HL-60/S4 treated with retinoic acid at 250 ng/mL for 4 days and 3 days (cell line): ENCODE measurements around the gene RBM39.
"Not testable (repeated sequence)": the region's sequence is repeated elsewhere in the genome, so short reads cannot be mapped to it uniquely, and the experiment has no call there.

ENCODE experiments used
- in situ Hi-C: fragments of 300-500 bp; cut with MboI; formaldehyde crosslinking; loops from 2 replicates; pipeline ENCODE4 v1.7.0; 2022; ENCODE audit warnings: low sequenced_read_pairs

The RBM39 gene

DNA sequence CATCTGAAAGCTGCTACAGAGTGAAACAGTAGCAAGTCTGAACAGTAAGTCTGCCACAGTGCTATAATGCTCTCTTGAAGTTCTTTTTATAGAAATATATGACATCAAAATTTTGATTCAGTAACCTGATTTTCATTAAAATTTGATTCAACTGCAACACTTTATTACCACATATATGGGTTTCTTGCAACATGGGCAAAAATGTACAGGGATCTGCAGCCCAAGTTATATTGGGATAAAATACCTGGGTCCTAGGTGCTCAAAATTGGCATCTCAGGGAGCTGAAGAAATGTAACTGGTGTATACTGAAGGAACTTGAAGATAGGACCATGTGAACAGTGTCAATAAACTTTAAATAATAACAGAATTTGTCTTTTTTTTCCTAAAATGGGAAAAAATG is 32.0 kb downstream of the RBM39 start:
- in situ Hi-C loops = no loop called here

DNA sequence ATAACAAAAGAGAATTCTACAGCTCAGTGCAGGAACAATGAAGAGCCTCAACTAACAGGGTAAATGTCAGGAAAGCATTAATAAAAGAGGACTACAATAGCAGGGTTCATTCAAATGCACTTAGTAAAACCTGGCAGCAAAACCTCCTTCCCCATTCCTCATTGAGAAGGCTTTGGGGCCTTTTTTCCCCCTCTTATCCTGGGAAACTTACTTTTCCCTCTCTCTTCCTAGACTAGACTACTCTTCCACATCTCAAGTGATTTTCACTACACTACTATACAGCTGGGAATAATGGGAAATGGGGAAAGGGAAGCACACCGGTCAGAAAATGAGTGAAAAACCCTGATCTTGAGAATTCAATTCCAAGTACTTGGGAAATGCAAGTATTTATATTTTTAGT is 32.8 kb downstream of the RBM39 start:
- in situ Hi-C loops = no loop called here

DNA sequence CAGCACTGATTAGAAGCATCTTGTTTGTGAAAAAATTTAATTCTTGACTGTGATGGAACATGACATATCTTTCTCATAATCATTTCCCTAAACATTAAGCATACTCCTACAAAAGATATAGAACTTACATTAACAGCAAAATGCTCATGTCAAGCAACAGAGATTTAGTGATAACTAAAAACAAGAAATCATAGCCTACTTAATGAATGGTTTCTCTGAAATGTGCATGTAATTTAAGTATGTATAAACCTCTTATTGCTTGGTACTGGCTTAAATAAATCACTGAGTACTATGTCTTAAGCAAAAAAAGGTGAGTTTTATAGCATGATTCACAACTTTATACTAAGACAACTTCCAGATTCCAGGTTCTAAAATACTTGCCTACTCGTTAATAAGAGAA is 33.6 kb downstream of the RBM39 start:
- in situ Hi-C loops = no loop called here

DNA sequence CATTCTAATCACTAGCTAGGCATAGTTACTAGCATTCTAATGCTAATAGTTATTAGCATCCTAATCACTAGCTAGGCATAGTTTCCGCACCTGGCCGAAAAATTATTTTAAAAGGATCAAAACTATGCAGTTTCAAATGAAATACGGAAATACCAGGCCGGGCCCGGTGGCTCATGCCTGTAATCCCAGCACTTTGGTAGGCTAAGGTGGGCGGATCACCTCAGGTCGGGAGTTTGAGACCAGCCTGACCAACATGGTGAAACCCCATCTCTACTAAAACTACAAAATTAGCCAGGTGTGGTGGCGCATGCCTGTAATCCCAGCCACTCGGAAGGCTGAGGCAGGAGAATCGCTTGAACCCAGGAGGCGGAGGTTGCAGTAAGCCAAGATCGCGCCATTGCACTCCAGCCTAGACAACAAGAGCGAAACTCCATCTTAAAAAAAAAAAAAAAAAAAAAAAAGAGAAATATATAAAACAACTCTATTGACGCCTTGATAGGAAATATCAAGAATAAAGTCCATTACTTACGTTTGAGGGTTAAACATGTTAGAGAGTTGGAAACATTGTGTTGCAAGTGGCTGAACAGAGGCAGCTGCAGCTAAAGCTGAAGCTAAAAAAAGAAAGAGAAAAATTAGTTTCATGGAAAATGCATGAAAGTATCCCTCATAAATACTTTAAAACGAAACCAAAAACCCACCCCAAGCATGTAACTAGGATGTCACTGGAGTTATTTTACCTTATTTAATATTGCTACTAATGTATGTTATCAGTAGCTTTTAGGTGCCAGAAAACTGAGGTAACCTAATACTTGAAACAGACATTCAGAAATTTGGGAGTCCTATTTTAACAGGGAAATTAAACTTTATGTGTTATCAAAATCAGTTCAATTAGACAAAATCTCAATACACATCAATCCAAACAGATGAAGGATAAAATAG is 35.2 kb downstream of the RBM39 start:
- in situ Hi-C loops = not testable (repeated sequence)

DNA sequence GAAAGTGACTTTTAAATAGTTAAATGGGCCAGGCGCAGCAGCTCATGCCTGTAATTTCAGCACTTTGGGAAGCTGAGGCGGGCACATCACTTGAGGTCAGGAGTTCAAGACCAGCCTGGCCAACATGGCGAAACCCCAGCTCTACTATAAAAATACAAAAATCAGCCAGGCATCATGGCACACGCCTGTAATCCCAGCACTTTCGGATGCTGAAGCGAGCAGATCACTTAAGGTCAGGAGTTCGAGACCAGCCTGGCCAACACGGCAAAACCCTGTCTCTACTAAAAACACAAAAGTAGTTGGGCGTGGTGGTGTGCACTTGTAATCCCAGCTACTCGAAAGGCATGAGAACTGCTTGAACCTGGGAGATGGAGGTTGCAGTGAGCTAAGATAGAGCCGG is 36.2 kb downstream of the RBM39 start:
- in situ Hi-C loops = not testable (repeated sequence)

DNA sequence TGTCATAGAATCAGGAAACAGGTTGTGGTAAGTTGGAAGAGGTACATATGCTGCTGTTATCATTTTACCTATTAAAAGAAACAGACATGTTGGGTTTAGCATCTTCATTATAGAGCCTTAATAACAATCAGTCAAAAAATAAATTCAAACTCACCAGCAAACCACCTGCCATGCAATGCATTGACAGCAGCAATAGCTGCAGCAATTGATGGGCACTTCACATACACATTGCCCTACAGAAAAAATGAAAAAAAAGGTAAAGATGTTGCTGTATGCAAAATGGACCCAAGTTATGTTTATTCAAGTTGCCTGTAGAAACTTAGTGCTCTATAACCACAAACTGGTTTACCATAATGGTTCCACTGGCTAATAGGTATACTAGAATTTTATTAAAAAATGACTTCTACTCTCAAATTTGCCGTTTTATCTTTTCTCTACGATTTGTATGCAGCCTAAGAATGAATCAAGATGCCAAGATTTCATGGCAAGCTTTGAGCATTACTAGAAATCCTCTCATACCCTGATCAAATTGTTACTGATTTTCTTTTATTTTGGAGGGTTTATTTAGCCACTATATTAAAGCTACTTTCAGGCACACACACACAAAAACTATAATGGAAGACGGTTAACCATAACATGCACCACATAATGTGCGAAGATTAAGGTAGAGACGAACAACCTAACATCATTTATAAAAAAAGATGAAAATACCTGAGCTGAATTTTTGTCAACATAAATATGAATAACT is 37.4 kb downstream of the RBM39 start:
- in situ Hi-C loops = no loop called here

DNA sequence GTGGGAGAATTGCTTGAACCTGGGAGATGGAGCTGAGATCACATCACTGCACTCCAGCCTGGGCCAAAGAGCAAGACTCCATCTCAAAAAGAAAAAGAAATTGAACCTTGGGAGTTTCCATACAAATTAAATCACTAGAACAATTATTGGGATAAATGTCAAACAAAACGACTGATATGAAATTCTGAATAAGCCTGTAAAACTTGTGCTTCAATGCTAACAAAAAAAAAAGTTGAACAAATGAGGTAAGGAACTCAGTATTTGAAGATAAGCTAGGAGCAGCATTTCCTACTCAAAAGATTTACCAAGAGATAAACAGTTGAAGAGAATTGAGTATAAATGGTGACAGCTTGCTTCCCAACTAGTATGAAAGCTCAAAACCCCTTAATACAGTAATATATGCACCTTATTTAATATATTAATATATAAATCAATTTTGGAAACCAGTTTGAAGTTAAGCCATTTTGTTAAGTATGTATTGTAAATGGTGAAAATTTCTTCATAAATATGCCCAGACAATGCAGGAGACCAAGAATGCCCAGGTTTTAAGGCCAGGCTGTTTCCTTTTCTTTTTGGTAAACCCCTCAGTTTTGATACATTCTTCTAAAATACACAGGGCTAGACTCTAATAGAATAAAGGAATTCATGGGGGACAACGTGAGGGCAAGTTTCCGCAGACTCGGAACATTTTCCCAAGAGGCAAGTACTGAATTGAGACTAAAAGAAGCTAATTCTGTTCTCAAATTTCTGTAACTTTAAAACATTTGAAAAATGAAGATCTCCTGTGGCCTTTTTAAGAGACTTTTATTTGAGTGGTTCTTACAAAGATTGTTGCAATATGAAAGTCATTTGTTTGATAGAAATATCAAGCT is 39.0 kb downstream of the RBM39 start:
- in situ Hi-C loops = no loop called here

DNA sequence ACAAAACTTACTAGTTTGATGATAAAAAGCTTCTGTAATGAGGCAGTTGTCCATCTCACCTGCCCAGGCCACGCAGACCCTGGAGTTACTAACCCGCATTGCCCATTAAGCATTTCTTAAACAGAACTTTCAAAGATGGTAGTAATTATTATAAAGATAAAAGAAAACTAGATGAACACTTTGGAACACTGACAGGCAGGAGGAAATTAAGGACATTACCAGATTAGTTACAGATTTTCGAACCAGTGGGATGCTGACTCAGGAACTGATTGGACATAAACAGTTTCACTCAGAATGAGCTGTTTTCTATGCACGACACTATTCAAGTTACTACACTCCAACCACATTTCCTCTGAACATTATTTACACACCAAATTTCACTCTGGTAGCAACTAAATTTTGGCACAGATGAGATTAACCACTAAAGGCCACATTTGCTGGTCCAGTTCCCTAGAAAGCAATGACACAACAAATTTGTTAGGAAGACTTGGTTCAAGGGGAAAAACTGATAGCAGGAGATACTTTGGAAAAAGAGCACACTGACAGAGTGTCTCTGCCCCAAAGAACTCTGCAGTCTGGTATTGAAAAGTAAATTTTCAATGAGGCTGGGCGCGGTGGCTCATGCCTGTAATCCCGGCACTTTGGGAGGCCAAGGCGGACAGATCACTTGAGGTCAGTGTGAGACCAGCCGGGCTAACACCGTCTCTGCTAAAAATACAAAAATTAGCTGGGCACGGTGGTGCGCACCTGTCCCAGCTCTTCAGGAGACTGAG is 39.8 kb downstream of the RBM39 start:
- in situ Hi-C loops = no loop called here

DNA sequence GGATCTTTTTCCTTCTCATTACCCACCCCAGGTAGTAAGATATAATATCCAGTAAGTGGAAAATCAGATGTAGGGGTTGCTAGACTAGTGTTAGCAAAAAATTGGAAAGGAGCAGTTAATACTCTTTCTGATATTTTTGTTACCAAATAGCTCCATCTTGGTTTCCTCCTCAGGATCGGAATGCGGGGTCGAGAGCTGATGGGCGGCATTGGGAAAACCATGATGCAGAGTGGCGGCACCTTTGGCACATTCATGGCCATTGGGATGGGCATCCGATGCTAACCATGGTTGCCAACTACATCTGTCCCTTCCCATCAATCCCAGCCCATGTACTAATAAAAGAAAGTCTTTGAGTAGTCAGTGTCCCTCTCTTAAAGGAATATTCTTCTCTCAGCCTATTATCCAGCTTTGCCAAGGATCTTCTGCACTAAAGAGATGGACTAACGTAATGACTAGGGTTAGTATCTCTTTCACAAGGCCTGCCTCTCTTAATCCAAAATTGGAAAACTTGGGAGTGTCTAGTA is 41.4 kb downstream of the RBM39 start:
- in situ Hi-C loops = no loop called here

DNA sequence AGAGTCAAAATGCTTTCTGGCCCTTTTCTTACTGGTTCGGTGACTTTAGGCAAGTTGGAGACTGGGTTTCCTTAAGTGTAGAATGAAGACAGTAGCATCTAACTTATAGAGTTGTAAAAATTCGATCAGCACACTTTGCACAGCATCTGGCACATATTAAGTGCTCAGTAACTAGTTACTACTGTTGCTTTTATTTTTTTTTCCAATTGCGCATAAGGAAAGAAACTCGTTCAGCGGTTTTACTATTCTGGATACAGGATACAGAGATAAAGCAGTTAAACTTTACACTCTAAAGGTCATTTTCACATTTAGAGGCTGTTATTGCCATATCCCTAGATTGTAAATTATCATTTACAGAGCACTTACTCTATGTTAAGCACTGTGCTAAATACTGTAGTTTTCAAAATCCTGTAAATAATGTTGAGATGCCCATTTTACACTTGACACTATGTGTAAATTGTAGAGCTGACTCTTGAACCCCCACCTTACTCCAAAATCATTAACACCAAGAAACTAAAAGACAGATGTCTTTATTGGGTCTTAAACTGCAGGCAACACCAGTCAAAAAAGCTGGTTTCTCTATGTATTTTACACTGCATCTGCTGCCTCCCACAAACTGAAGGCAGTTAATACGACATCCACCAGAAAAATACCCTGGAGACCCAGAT is 42.0 kb downstream of the RBM39 start:
- in situ Hi-C loops = no loop called here

DNA sequence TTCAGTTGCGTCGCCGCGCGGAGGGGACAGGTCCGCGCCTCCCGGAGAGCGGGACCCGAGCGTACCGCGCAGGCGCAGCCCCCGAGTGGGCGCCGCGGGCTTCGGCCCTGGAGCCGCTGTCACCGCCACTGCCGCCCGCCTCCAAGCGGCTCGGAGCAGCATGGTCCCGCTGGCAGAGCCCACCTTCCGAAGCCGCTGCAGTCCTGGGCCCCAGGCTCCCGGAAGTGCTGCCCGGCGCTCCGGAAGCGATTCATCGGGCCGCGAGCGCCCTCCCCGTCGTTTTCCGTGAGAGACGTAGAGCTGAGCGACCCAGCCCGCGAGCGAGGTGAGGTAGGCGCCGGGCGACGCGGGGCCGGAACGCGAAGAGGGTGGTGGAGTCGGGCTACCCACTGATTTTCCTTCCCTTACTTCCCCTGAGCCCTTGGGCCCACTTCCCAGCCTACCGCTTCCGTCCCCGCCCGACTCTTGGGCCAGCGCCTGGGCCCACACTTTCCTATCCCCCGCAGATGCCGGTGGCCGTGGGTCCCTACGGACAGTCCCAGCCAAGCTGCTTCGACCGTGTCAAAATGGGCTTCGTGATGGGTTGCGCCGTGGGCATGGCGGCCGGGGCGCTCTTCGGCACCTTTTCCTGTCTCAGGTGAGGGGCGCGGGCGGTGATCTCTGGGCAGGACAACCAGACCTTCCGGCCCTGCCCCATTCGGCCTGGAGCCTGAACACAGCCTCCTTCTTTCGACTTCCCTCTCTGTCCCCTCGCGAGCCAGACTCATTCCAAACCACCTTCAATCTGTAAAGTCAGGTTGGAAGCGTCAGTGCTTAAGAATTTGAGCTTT is 42.7 kb downstream of the RBM39 start, which contains the start of the genes NFS1 and ROMO1:
NFS1 (minus strand) TSS at position 226 of the 830 bp plus-strand sequence; CDS start at position 162, 64 bp downstream.
ROMO1 (plus strand) TSS at position 279 of the 830 bp plus-strand sequence; CDS start at position 507, 228 bp downstream.
- in situ Hi-C loops = no loop called here

DNA sequence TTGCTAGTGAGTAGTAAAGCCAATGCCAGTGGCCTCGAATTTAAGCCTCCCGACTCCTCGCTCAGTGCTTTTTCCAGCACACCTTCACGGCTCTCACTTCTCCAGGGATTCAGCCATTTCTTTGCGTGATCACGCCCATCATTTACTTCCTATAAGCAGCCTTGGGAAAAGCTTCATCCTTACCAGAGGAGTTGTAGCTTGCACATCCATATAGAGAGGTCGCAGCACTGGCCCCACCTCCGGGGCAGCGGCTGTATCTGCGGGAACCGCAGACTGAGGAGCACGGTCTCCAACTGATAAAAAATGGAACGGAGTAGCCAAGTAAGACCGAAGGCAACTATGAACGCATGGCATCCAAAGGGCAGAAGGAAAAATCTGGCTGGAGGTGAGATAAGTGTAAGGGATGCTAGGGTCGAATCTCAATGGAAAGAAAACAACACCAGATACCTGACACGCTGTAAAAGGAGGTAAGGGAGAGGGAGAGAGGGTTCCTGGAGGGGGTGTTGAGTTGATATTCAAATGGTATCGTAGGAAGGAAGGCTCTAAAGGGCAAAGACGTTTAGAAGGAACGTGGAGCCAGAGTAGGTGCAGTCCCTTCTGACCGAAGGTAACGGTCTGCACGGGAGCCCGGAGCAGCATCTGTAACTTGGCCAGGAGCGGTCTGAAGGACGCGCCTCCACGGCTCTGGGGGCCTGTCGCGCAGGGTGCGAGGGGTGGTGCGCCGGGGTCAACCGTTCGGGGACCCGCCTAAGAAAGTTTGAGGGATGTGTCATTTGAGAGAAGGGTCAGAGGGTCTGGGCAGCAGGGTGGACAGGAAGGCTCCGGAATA is 43.5 kb downstream of the RBM39 start:
- in situ Hi-C loops = no loop called here

DNA sequence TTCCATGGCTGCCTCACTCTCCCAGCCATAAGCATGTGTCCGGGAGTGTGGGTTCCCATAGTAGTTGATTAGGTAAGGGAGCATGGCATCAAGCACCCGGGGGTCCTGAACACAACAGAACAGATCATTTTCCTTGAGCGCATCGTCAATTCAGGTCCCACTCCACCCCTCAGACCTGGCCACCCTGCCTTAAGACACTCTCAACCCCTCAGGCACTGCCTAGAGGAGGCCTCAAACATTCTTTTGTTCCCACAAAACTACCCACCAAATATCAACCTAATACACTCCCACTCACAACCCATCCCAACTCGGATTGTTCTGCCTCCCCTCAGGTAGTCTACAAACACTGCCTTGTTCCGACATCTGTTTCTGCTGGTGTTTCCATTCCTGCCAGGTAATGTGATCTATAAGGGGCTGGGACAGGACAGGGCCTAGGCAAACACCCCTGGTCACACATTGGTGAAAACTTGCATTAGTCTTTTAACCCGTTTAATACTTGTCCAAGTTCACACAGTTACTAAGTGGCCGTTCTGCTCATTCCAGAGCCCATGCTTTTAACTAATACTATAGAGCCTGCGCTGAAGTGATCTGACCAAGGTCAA is 44.3 kb downstream of the RBM39 start:
- in situ Hi-C loops = no loop called here

DNA sequence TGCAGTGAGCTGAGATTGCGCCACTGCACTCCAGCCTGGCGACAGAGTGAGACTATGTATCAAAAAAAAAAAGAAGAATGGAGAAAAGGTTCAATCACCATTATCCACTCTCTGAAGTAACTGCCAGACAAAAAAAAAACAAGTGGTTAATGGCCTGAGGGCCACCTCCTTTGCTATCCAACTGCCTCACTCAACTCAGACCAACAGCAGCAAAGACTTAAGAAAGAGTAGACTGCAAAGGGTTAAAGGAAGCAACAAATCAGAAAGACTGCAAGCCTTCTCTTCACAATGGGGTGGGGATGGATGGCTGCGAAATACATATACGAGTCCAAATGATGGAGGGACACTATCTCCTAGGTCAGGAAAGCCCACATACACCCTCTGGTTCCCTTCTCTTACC is 46.1 kb downstream of the RBM39 start:
- in situ Hi-C loops = no loop called here

DNA sequence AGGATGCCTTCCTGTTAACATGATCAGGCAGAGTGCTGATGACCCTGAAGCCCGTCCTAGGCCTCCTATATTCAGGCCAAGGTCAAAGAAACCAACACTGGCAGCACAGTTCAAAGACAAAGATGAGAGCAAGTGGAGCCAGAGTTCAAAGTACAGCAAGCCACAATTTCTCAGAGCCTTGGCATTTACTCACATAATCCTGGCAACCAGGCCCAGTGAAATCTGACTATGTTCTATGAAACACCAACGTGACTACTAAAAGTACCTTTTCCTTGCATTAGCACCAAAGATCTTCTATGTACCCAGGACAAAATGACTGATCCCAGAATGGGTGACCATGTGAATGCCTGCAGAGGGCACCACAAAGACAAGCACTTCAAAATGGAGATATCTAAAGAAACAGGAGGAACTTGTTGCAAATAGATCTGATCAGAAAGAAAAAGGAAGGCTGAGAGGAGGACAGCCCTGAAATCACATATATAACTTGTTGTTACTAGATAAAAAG is 46.8 kb downstream of the RBM39 start:
- in situ Hi-C loops = no loop called here

DNA sequence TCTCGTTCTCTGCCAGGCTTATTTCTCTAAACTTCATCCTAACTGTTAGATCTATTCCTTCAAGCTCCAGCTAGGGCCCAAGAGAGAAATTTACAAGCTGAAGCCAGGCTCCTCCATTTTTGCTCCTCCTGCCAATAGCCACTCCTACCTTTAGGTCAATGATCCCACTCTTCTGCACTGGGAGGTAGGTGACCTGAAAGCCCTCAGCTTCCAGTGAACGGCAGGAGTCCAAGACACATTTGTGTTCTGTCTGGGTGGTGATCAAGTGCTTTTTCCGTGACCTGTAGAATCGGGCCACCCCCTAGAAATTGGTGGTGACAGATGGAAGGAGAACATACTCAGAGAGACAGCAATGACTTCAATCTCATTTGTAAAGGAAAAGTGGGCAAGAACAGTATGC is 51.8 kb downstream of the RBM39 start:
- in situ Hi-C loops = no loop called here

DNA sequence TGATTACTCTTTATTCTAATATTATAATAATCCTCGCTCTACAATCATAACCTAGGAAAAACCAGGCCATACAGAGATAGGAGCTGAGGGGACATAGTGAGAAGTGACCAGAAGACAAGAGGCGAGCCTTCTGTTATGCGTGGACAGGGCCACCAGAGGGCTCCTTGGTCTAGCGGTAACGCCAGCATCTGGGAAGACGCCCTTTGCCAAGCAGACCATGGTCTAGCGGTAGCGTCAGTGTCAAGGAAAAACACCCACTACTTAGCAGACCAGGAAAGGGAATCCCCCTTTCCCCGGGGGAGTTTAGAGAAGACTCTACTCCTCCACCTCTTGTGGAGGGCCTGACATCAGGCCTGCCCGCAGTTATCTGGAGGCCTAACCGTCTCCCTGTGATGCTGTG is 55.2 kb downstream of the RBM39 start:
- in situ Hi-C loops = not testable (repeated sequence)
